ENCODE results near the gene JAML. TPM values are rescaled to one million over a fixed set of nuclear protein-coding genes. Genes with fewer than 3 reads are reported as not detected.

Gene JAML
- total and polyA plus RNA-seq, 2 experiments from 2014 or later: 0.56 to 1.0 TPM

GRCh38 chr11:118212781-118213191 lies 12.0 kb downstream of the JAML start (continued):
- TF ChIP-seq NANOG (IDR thresholded peaks at IDR 0.05; ENCODE audit: borderline replicate concordance) (no peak), CREB1 (CRISPR knock-in tag; IDR thresholded peaks at IDR 0.05; ENCODE audit: low read depth) (no peak), ZNF462 (CRISPR knock-in tag; IDR thresholded peaks at IDR 0.05) (no peak), EZH2 (IDR thresholded peaks at IDR 0.05; ENCODE audit: low read depth, unreplicated experiment) (no peak)

GRCh38 chr11:118212131-118212725 lies 12.6 kb downstream of the JAML start:
- Histone ChIP-seq H3K27me3 (ENCODE audit: insufficient read depth) (no peaks in the 10 kb centered on the region), H3F3A (replicated peaks; ENCODE audit: low read depth) (no peaks in the 10 kb centered on the region), H3K9me2 (ENCODE audit: insufficient read depth) (peaks cover 4% of the 10 kb centered on the region; the same call in 1 of the 2 replicates), H2AFZ (no peak overlapping the region), H3K4me1 (ENCODE audit: insufficient read depth) (peaks cover 48% of the 10 kb centered on the region), H3K79me2 (replicated peaks; ENCODE audit: insufficient read depth) (no peaks in the 10 kb centered on the region), H3K4me2 (0 out of 2 replicates have a peak overlapping the region, but pooled peaks have one; percentile 10), H4K20me1 (replicated peaks; ENCODE audit: insufficient read depth) (no peaks in the 10 kb centered on the region), H3K4me3 (no peak overlapping the region), H3K36me3 (ENCODE audit: insufficient read depth) (no peaks in the 10 kb centered on the region), H3K27ac (ENCODE audit: low read depth) (peak overlapping the region; percentile 47; the same call in 1 of the 2 replicates)
- Mint-ChIP-seq H3K9me3 (no peaks in the 10 kb centered on the region), H3K36me3 (ENCODE audit: low read depth) (no peaks in the 10 kb centered on the region), H3K4me1 (peaks cover 47% of the 10 kb centered on the region), H3K27me3 (ENCODE audit: insufficient read depth, low read depth, poor library complexity) (peaks cover 20% of the 10 kb centered on the region), H3K27ac (no peak overlapping the region; the same call in 1 of the 2 replicates), H3K4me3 (no peak overlapping the region)
- peak; percentile 49 for DNase-seq (ENCODE audit: low spot score)
- no peak for TF ChIP-seq EZH2phosphoT487 (IDR thresholded peaks at IDR 0.05; ENCODE audit: unreplicated experiment)
- no peak for TF ChIP-seq STAT1 (IDR thresholded peaks at IDR 0.05; ENCODE audit: unreplicated experiment)
- TF ChIP-seq JUNB (IDR thresholded peaks at IDR 0.05; ENCODE audit: unreplicated experiment): no peak
- no peak for TF ChIP-seq ZNF331 (CRISPR knock-in tag; IDR thresholded peaks at IDR 0.05; ENCODE audit: low read depth)
- peak; percentile 25 for ATAC-seq
